GM23338 (cell line): ENCODE data around the gene SEC14L3. TPM values are rescaled to one million over a fixed set of nuclear protein-coding genes. Genes with fewer than 3 reads are reported as not detected.

Experiments
- ATAC-seq: fragments of 200-7000 bp; cut with Tn5 transposase; 3 replicates; pipeline ENCODE4 v1.9.1; 2020
- DNase-seq: peaks from one replicate; pipeline ENCODE4 v3.0.0-alpha.2; 2015; ENCODE audit warnings: low spot score
- H2AFZ ChIP-seq: fragments of 200-600 bp; sonication (generic); 2 replicates; pipeline ENCODE4 v1.8.0; 2016; ENCODE audit warnings: antibody characterized with exemption, mild to moderate bottlenecking, moderate library complexity
- H3F3A ChIP-seq: fragments of 200-600 bp; sonication (generic); replicated peaks from 2 replicates; pipeline ENCODE4 v1.8.0; 2017; ENCODE audit warnings: antibody characterized with exemption, mixed run types, low read depth
- H3K27ac ChIP-seq: fragments of 200-600 bp; sonication (generic); 2 replicates; pipeline ENCODE4 v1.6.1; 2016; ENCODE audit warnings: low read depth
- H3K27me3 ChIP-seq: fragments of 200-600 bp; sonication (generic); 2 replicates; pipeline ENCODE4 v1.8.0; 2016; ENCODE audit warnings: mild to moderate bottlenecking, mixed run types, moderate library complexity; ENCODE audit not compliant: insufficient read depth
- H3K36me3 ChIP-seq: fragments of 200-600 bp; sonication (generic); 2 replicates; pipeline ENCODE4 v1.8.0; 2016; ENCODE audit warnings: mild to moderate bottlenecking; ENCODE audit not compliant: insufficient read depth
- H3K4me1 ChIP-seq: fragments of 200-600 bp; sonication (generic); 2 replicates; pipeline ENCODE4 v1.8.0; 2016; ENCODE audit warnings: mild to moderate bottlenecking, moderate library complexity; ENCODE audit not compliant: insufficient read depth
- H3K4me2 ChIP-seq: fragments of 200-600 bp; sonication (generic); 2 replicates; pipeline ENCODE4 v1.7.1; 2017; ENCODE audit warnings: mixed run types
- H3K4me3 ChIP-seq: fragments of 200-600 bp; sonication (generic); 2 replicates; pipeline ENCODE4 v1.6.1; 2016; ENCODE audit warnings: mixed run types
- H3K79me2 ChIP-seq: fragments of 200-600 bp; sonication (generic); replicated peaks from 2 replicates; pipeline ENCODE4 v1.8.0; 2017; ENCODE audit warnings: mild to moderate bottlenecking; ENCODE audit not compliant: insufficient read depth
- H3K9me2 ChIP-seq: fragments of 200-600 bp; sonication (generic); 2 replicates; pipeline ENCODE4 v1.8.0; 2017; ENCODE audit not compliant: insufficient read depth
- H4K20me1 ChIP-seq: fragments of 200-600 bp; sonication (generic); replicated peaks from 2 replicates; pipeline ENCODE4 v1.8.0; 2017; ENCODE audit warnings: mild to moderate bottlenecking; ENCODE audit not compliant: insufficient read depth
- H3K27ac Mint-ChIP-seq: 2 replicates; pipeline ENCODE4 v1.8.0; 2020; ENCODE audit warnings: inconsistent platforms, mild to moderate bottlenecking, moderate library complexity, mixed read lengths
- H3K27me3 Mint-ChIP-seq: 3 replicates; pipeline ENCODE4 v1.8.0; 2022; ENCODE audit warnings: low read depth, mild to moderate bottlenecking, moderate library complexity, mixed read lengths, inconsistent platforms; ENCODE audit not compliant: insufficient read depth, poor library complexity
- H3K36me3 Mint-ChIP-seq: 3 replicates; pipeline ENCODE4 v1.8.0; 2021; ENCODE audit warnings: low read depth, mild to moderate bottlenecking, inconsistent platforms, moderate library complexity, mixed read lengths
- H3K4me1 Mint-ChIP-seq: 3 replicates; pipeline ENCODE4 v1.8.0; 2020; ENCODE audit warnings: mild to moderate bottlenecking, inconsistent platforms, mixed read lengths
- H3K4me3 Mint-ChIP-seq: 3 replicates; pipeline ENCODE4 v1.8.0; 2021; ENCODE audit warnings: moderate library complexity, mild to moderate bottlenecking, inconsistent platforms, mixed read lengths
- H3K9me3 Mint-ChIP-seq: 3 replicates; pipeline ENCODE4 v1.8.0; 2020; ENCODE audit warnings: moderate library complexity, mild to moderate bottlenecking, inconsistent platforms, mixed read lengths
- CREB1 ChIP-seq: fragments of 250-450 bp; sonication (Bioruptor Pico); IDR thresholded peaks from 2 replicates; pipeline ENCODE4 v1.5.0; 2020; ENCODE audit warnings: low read depth, mild to moderate bottlenecking, moderate library complexity
- CTCF ChIP-seq, 2 experiments: fragments of 200-600 bp in 1 of 2; sonication (generic) in 1 of 2; conservative IDR thresholded peaks; 2 replicates each; pipeline versions ENCODE4 v1.5.1 to v1.6.1; 2016 to 2017; ENCODE audit warnings: antibody characterized with exemption in 2 of 2, low read depth in 2 of 2, mild to moderate bottlenecking in 2 of 2, moderate library complexity in 1 of 2
- ETS1 ChIP-seq: IDR thresholded peaks from 2 replicates; pipeline ENCODE4 v1.6.1; 2016; ENCODE audit warnings: antibody characterized with exemption
- EZH2 ChIP-seq: fragments of 200-600 bp; sonication (generic); IDR thresholded peaks from one replicate; pipeline ENCODE4 v1.8.0; 2017; ENCODE audit warnings: antibody characterized with exemption, mild to moderate bottlenecking, low read depth; ENCODE audit not compliant: unreplicated experiment
- EZH2phosphoT487 ChIP-seq: fragments of 200-600 bp; sonication (generic); IDR thresholded peaks from one replicate; pipeline ENCODE4 v1.8.1; 2018; ENCODE audit warnings: antibody characterized with exemption; ENCODE audit not compliant: unreplicated experiment
- JUNB ChIP-seq: IDR thresholded peaks from one replicate; pipeline ENCODE4 v1.6.1; 2016; ENCODE audit warnings: antibody characterized with exemption; ENCODE audit not compliant: unreplicated experiment
- NANOG ChIP-seq: IDR thresholded peaks from 2 replicates; pipeline ENCODE4 v1.6.1; 2016; ENCODE audit warnings: antibody characterized with exemption, borderline replicate concordance
- POLR2AphosphoS5 ChIP-seq: IDR thresholded peaks from 2 replicates; pipeline ENCODE4 v1.6.1; 2016; ENCODE audit warnings: antibody characterized with exemption, low read depth
- REST ChIP-seq: IDR thresholded peaks from one replicate; pipeline ENCODE4 v1.6.1; 2018; ENCODE audit warnings: antibody characterized with exemption; ENCODE audit not compliant: unreplicated experiment
- STAT1 ChIP-seq: IDR thresholded peaks from one replicate; pipeline ENCODE4 v1.6.1; 2016; ENCODE audit warnings: antibody characterized with exemption; ENCODE audit not compliant: unreplicated experiment
- ZNF114 ChIP-seq: fragments of 250-450 bp; sonication (Bioruptor Pico); IDR thresholded peaks from 2 replicates; pipeline ENCODE4 v1.5.0; 2020; ENCODE audit warnings: mild to moderate bottlenecking, moderate library complexity
- ZNF331 ChIP-seq: fragments of 250-450 bp; sonication (Bioruptor Pico); IDR thresholded peaks from 2 replicates; pipeline ENCODE4 v1.5.0; 2020; ENCODE audit warnings: low read depth, mild to moderate bottlenecking, moderate library complexity
- ZNF462 ChIP-seq: fragments of 250-450 bp; sonication (Bioruptor Pico); IDR thresholded peaks from 2 replicates; pipeline ENCODE4 v1.5.0; 2020; ENCODE audit warnings: mild to moderate bottlenecking, moderate library complexity
- polyA plus RNA-seq: library from polyadenylated mRNA; unstranded; fragments of >200 nt; fragmentation: Nextera tagmentation; extraction: Ambion mirVana; gene quantifications from 2 replicates; pipeline ENCODE4 v1.2.1, GENCODE V29; 2016
- total RNA-seq: library from RNA; depleted of rRNA; stranded (reverse); fragments of >200 nt; shearing (Covaris generic); gene quantifications from 2 replicates; pipeline ENCODE4 v1.2.3, GENCODE V29; 2014

The SEC14L3 gene
- total and polyA plus RNA-seq, 2 experiments from 2014 or later = not detected

GRCh38 chr22:30502153-30502552 lies 30.3 kb upstream of the SEC14L3 start:
- Mint-ChIP-seq H3K4me3 (no peak overlapping the region), H3K27me3 (peaks cover 10% of the 10 kb centered on the region), H3K27ac (no peak overlapping the region), H3K9me3 (no peaks in the 10 kb centered on the region), H3K4me1 (no peaks in the 10 kb centered on the region), H3K36me3 (no peaks in the 10 kb centered on the region)
- no peaks in the 10 kb centered on the region for H3F3A ChIP-seq
- ATAC-seq (no peak), DNase-seq (no peak)
- H3K4me1 ChIP-seq = no peaks in the 10 kb centered on the region
- H3K4me3 ChIP-seq = no peak overlapping the region
- no peak overlapping the region for H3K4me2 ChIP-seq
- H3K36me3 ChIP-seq = no peaks in the 10 kb centered on the region
- 0 out of 2 replicates have a peak, but pooled peaks cover 6% of the 10 kb centered on the region for H3K27me3 ChIP-seq
- H3K79me2 ChIP-seq = no peaks in the 10 kb centered on the region
- H3K27ac ChIP-seq = no peak overlapping the region
- no peak for TF ChIP-seq NANOG
- TF ChIP-seq REST = no peak
- no peak for TF ChIP-seq CTCF (conservative IDR thresholded peaks at IDR 0.05; ENCODE audit: low read depth in 2 of 2)
- TF ChIP-seq ETS1 = no peak
- no peak for TF ChIP-seq POLR2AphosphoS5
- TF ChIP-seq JUNB = no peak
- TF ChIP-seq ZNF114 (CRISPR knock-in tag) = no peak
- no peak for TF ChIP-seq CREB1 (CRISPR knock-in tag)
- TF ChIP-seq EZH2 = no peak
- no peak for TF ChIP-seq ZNF331 (CRISPR knock-in tag)
- TF ChIP-seq EZH2phosphoT487 = no peak
- no peak for TF ChIP-seq ZNF462 (CRISPR knock-in tag)
- TF ChIP-seq STAT1 = no peak
- no peak overlapping the region for H2AFZ ChIP-seq
- no peaks in the 10 kb centered on the region for H3K9me2 ChIP-seq
- no peaks in the 10 kb centered on the region for H4K20me1 ChIP-seq
